ENCODE results near the gene TMEM245. TPM values are rescaled to one million over a fixed set of nuclear protein-coding genes. Genes with fewer than 3 reads are reported as not detected.
A peak's percentile ranks its signal among the peaks of the same experiment; 100 is the strongest.

Gene TMEM245
- total RNA-seq, 4 donors from 2014 or later: 109 to 192 (median 137) TPM

- 68% methylated on average over 7 of the region's 7 CpGs for WGBS
- Histone ChIP-seq H3K4me3 (no peak overlapping the region), H3K27ac (replicated peaks in 1 of 4) (no peak overlapping the region), H3K4me1 (peaks cover 0 to 15% (median 0%) of the 10 kb centered on the region in 4 donors), H3K27me3 (no peaks in the 10 kb centered on the region), H3K36me3 (peaks cover 28 to 95% (median 79%) of the 10 kb centered on the region in 4 donors), H3K9me3 (no peaks in the 10 kb centered on the region)
- peak; percentile 0 for DNase-seq (ENCODE audit: extremely low spot score)
- no peak for TF ChIP-seq POLR2A (IDR thresholded peaks at IDR 0.05; ENCODE audit: low read depth)
- no peak for TF ChIP-seq POLR2AphosphoS5 (IDR thresholded peaks at IDR 0.05)
- TF ChIP-seq CTCF (IDR thresholded peaks at IDR 0.05): no peak
- no peak for TF ChIP-seq EP300 (IDR thresholded peaks at IDR 0.05)
- intact Hi-C loops (cut with DNase I): no loop called here
These were observed 69.3 kb downstream of the TMEM245 start for GRCh38 chr9:109050444-109050843.

GRCh38 chr9:109048822-109049221 lies 70.9 kb downstream of the TMEM245 start:
- intact Hi-C loops (cut with DNase I): no loop called here
- no peak for DNase-seq (ENCODE audit: extremely low spot score)
- Histone ChIP-seq H3K9me3 (no peaks in the 10 kb centered on the region), H3K4me3 (no peak overlapping the region), H3K36me3 (peaks cover 29 to 100% (median 88%) of the 10 kb centered on the region in 4 donors), H3K27ac (replicated peaks in 1 of 4) (no peak overlapping the region), H3K4me1 (peaks cover 0 to 11% (median 0%) of the 10 kb centered on the region in 4 donors), H3K27me3 (no peaks in the 10 kb centered on the region)
- no peak for TF ChIP-seq POLR2A (IDR thresholded peaks at IDR 0.05; ENCODE audit: low read depth)
- TF ChIP-seq EP300 (IDR thresholded peaks at IDR 0.05): no peak
- no peak for TF ChIP-seq CTCF (IDR thresholded peaks at IDR 0.05)
- TF ChIP-seq POLR2AphosphoS5 (IDR thresholded peaks at IDR 0.05): no peak
- WGBS: 90% methylated on average over 3 of the region's 3 CpGs

- no peak for DNase-seq (ENCODE audit: extremely low spot score)
- Histone ChIP-seq H3K4me1 (peaks cover 0 to 5% (median 0%) of the 10 kb centered on the region in 4 donors), H3K9me3 (no peaks in the 10 kb centered on the region), H3K4me3 (no peak overlapping the region), H3K27me3 (no peaks in the 10 kb centered on the region), H3K36me3 (peaks cover 29 to 97% (median 84%) of the 10 kb centered on the region in 4 donors), H3K27ac (replicated peaks in 1 of 4) (no peak overlapping the region)
- intact Hi-C loops (cut with DNase I): no loop called here
- 100% methylated on average over 2 of the region's 2 CpGs for WGBS
- TF ChIP-seq POLR2AphosphoS5 (IDR thresholded peaks at IDR 0.05): no peak
- no peak for TF ChIP-seq CTCF (IDR thresholded peaks at IDR 0.05)
- TF ChIP-seq EP300 (IDR thresholded peaks at IDR 0.05): no peak
- no peak for TF ChIP-seq POLR2A (IDR thresholded peaks at IDR 0.05; ENCODE audit: low read depth)
These were observed 72.5 kb downstream of the TMEM245 start for GRCh38 chr9:109047259-109047658.

DNA sequence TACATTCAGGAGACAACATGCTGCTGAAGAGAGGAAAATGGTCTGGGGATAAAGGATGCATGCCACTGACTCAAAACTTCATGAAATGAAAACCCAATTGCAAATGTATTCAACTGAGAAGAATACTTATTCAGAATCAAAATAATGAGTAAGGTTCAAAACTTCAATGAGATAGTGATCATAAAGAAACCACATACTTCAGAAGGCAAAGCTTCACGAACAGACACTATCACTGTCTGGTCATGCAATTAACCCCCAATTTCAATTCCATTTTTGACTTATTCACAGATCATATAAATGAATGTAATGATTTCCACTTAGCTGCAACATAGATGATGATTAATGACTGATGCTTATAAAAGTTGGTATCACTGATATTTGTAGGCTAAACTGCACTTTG lies 73.4 kb downstream of the TMEM245 start:
- 80% methylated on average over 1 of the region's 1 CpG for WGBS
- intact Hi-C loops (cut with DNase I): no loop called here
- H3K36me3 ChIP-seq: peaks cover 29 to 92% (median 79%) of the 10 kb centered on the region in 4 donors

More for the DNA sequence above, 73.4 kb downstream of the TMEM245 start:
- H3K4me3 ChIP-seq: no peak overlapping the region
- no peaks in the 10 kb centered on the region for H3K4me1 ChIP-seq
- DNase-seq (ENCODE audit: extremely low spot score): no peak
- H3K27me3 ChIP-seq: no peaks in the 10 kb centered on the region
- TF ChIP-seq POLR2A (IDR thresholded peaks at IDR 0.05; ENCODE audit: low read depth) (no peak), EP300 (IDR thresholded peaks at IDR 0.05) (no peak), POLR2AphosphoS5 (IDR thresholded peaks at IDR 0.05) (no peak), CTCF (IDR thresholded peaks at IDR 0.05) (no peak)
- no peak overlapping the region for H3K27ac ChIP-seq (replicated peaks in 1 of 4)
- no peaks in the 10 kb centered on the region for H3K9me3 ChIP-seq

All from esophagus muscularis mucosa (tissue), 4 donors.